HG03354 (cell line): ENCODE measurements around the gene ALDH1L2.

ENCODE experiments used
- ATAC-seq: cut with Tn5 transposase; IDR thresholded peaks from one replicate; pipeline ENCODE4 v1.9.1; 2021; ENCODE audit warnings: mild to moderate bottlenecking; ENCODE audit not compliant: unreplicated experiment, poor library complexity, severe bottlenecking

Gene ALDH1L2

GRCh38 chr12:105089817-105090216 lies 5.6 kb upstream of the ALDH1L2 start:
- ATAC-seq: no peak

DNA sequence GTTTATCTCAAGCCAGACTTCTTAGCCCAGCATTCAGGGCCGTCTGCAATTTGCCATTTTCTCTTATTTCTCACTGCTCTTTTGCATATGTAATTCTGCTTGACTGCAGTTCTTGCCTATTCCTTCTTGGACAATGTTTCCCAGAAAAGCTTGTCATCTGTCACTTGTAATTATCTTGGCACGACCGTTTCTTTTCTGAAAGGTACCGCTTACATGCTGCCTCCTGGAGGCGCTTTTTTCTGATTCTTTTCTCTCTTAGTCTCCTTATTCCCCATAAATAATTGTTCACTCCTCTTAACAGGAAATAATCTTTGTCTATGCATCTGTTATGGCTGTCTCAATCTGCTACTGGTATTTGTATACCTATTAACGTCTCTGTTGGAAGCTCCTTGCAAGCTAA lies 1.2 kb upstream of the ALDH1L2 start:
- ATAC-seq: no peak

DNA sequence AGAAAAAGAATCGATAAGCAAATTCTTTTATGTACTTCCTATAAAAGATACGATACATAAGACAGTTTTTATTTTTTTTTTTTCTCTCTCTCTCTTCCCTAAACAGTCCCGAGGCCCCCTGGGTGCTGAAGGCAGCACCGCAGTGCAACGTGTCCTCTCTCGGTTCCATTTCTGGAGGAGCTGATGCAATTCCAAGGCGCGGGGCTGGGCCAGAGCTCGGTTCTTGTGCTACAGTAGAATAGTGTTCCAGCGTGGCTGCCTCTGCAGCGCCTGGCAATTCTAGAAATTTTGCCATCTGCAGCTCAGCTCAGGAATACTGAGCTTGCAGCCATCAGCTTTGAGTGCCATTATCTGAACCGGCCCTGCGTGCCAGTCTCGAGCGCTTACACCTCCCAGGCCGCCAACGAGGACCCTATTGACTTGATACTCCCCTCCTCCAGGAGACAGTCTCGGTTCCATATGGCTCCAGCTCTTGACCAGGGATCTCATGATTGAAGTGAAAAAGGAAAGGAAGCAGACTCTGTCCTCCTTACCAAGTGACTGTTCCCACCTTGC lies 630 bp downstream of the ALDH1L2 start:
- ATAC-seq: peak; percentile 36

DNA sequence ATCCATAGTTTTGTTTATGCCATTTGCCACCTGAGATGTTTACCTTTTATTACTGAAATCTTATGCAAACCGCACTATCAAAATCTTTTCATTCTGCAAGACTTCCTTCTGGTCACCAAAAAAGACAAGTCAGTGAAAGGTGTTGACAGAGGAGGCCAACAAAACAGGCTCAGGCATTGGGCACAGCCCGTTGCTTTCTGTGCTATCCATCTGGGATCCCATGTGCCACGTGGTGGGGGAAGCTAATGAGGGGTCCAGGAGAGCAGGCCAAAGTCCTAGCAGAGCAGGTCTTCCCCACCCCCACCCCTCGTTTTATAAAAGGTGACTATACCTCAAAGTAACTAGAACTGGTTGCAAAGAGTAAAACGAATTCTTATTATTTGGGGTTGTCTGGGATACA lies 1.2 kb downstream of the ALDH1L2 start:
- no peak for ATAC-seq

DNA sequence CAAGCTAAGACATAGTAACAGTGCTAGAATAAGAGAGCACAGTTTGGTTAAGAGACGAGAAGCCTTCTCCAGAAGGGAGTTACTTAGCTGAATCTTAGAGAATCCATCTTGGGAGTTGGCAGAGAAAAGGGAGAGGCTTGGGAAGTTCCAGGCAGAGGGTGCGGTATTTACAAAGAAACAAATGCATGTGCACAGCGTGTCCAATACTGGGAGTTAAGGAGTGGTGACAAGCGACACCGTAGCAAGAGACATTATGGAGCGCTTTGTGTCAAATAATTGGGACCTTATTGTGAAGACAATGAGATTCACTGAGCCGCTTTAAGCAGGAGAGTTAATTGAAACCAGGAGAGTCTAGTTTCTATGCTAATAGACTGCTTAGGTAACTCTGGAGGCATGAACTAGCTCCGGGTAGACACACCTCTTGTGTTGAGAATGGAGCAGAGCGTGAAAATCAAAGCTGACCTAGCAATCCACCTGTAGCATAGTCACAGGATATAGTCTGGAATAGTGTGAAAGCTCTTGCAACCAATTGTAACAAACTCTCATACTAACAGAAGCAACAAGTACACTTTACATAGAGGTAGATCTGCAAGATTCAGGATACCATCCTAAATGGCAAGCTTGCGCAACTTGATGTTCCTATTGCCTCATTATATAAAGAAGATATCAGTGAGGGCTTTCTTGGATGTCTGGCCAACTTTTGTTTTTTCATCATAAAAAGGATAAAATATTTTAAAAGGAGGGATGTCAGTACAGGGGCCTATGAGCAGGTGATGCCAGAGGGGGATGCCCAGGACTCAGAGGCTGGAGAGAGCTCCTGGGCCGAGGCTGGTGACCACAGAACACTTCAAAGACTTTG lies 5.3 kb downstream of the ALDH1L2 start:
- ATAC-seq: no peak

- no peak for ATAC-seq
Measured at GRCh38 chr12:105077435-105077834, 6.8 kb downstream of the ALDH1L2 start.

DNA sequence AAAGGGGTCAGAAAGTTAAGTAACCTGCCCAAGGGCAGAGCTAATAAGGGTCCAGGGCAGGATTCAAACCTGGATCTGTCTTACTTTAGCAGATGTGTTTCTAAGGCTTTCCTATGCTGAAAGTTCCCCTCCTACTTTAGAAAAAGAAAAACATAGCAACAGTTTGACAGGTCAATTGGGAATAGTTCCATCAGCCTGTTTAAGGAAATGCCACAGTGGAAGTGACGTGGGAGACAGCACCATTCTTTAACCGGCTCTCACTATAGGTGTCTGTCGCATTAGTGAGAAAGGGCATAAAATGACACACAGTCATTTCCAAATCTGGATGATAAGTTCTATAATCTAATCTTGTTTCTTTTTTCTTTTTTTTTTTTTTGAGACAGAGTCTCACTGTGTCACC lies 7.3 kb downstream of the ALDH1L2 start:
- no peak for ATAC-seq

DNA sequence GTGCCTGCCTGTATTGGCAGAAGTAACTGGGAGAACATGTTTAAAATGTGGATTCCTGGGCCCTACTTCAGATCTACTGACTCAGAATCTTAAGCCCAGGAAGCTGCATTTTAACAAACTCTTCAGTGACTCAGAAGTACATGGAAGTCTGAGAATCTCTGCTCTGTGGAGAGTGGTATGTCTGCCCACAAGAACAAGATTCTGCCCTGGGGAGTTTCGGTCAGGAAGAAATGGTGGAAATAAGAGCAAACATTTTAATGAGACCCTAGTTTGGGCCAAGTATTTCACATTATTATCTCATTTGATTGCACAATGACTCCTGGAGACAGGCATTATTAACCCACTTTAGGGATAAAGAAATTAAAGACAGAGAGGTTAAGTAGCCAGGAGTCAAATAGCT lies 8.2 kb downstream of the ALDH1L2 start:
- no peak for ATAC-seq

DNA sequence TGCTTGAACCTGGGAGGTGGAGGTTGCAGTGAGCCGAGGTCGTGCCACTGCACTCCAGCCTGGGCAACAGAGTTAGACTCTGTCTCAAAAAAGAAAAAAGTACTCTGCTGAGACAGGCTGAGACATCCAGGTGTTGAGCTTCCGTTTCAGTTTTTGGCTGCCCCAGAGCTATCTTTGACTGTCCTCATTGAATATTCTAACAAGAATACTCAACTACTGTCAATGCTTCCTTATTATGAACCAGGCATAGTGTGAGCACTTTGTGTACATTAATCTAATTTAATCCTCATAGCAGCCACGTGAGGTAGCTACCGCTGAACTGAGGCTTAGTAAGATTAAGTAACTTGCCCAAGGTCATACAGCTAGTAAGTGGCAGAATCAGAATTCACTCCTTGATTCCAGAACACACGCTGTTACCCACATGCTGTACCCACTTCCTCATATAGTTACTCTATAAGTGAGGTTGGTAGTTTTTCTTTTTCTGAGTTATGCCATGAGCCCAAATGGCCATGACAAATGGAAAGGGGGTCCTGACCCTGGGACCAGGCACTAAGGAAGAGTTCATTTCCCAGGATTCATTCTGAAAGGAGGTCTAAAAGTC lies 11.3 kb downstream of the ALDH1L2 start:
- ATAC-seq: no peak

DNA sequence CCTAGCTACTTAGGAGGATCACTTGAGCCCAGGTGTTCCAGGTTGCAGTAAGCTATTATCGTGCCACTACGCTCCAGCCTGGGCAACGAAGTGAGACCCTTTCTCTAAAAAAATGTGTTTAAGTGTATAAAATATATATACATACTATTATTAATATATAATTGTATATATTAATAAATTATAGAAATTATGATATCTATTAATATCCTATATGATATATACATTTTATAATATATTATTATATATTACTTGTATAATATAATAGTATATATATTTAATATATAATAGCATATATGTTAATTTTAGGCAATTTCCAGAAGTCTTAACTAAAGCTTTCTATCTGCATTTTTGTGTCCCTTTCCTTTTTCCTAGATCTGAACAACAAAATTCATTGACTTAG lies 12.3 kb downstream of the ALDH1L2 start:
- ATAC-seq: no peak

DNA sequence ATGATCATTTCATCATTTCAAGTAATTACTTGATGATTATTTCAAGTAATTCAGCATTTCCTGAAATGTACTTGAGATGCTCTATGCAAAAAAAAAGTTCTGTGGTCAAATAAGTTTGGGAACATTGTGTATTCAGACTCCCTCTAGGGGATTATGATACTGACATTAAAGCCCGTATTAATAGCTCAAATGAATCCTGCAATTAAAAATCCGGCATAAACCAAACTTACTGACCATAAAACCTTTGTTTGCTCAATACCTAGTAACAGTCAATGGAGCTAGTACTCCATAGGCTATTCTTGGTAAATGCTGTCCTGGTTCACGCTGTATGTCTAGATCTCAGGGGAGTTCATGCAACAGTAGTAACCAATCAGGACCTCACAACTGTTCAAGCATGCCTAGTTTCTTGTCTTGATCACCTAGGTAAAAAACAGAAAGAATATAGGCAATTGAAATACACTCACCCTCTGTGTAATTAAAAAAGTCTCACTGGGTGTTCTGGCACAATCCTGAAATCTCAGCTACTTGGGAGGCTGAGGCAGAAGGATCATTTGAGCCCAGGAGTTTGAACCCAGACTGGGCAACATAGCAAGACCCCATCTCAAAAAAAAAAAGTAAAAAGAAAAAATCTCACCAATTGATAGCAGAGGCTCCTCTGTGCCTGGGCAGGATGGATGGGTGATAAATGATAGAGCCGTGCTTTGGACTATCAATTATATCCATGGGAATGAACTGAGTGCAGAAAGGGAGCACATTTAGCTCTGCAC lies 14.1 kb downstream of the ALDH1L2 start:
- ATAC-seq: no peak

DNA sequence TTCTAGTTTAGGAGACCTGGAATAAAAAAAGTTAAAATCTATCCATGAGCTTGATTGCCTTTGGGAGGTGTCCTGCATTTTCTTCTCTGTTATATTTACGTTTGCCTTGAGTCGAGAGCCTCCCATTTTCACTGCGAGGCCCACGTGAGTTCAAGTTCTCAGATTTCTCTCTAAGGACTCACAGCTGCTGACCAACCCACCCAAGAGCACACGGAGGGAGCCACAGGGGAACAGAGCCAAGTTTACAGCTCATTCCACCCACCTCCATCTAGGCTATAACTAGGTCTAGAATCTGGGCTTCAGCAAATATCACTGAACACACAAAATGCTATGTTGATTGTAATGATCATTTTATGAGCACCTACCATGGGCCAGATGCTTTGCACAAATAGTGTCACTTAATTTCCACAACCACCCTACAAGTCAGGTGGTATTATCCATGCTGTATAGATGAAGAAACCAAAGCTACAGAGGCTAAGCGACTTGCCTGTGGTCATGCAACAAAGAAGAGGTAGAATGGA lies 16.7 kb downstream of the ALDH1L2 start:
- ATAC-seq: no peak

- ATAC-seq: no peak
Measured at GRCh38 chr12:105064564-105065178, 19.6 kb downstream of the ALDH1L2 start.

DNA sequence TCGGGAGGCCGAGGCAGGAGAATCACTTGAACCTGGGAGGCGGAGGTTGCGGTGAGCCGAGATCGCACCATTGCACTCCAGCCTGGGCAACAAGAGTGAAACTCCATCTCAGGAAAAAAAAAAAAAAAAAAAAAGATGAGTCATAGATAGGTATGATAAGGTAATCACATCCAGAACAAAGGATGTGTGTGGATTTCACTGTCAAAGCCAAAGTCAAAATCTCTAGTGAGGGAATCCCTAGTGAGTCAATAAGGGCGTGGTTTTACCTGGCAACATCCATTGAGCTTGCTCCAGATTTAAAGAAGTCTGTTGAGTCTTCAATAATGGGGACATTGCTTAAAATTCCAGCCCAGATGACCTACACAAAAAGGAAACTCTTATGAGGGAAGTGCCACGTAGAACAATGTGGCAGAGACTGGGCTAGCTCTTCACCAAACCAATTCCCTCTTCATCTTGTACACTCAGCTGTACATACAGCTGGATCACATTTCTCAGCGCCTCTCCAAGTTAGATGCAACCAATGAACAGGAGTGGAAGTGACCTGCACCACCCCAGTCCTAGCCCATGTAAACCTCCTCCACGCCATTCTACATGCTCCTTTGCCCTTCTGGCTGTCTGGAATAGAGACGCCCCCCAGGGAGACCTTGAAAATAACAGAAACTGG lies 23.4 kb downstream of the ALDH1L2 start:
- ATAC-seq: no peak

- no peak for ATAC-seq
Measured at GRCh38 chr12:105057174-105057573, 27.1 kb downstream of the ALDH1L2 start.

GRCh38 chr12:105053116-105053572 lies 31.1 kb downstream of the ALDH1L2 start:
- ATAC-seq: peak; percentile 73

- ATAC-seq: no peak
Measured at GRCh38 chr12:105051981-105052380, 32.3 kb downstream of the ALDH1L2 start.

DNA sequence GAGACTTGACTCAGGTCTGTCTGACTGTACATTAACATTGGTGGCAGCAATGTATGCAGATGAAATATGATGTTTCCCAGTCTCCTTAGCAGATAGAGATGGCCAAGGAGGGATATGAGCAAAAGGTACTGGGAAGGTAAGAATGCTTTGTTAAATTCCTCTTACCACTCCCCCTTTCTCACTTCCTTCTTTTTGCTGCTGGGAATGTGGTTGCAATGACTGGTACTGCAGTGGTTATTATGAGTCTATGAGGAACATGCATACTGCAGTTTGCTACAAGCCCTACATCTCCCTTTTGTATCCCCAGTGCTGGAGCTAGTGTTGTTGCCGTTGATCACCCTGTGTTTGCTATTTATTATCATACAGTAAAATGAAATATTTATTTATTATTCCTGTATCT lies 35.9 kb downstream of the ALDH1L2 start:
- ATAC-seq: no peak

GRCh38 chr12:105047308-105047707 lies 37.0 kb downstream of the ALDH1L2 start:
- no peak for ATAC-seq
